HepG2 (cell line): ENCODE measurements around the gene FLAD1. TPM values are rescaled to one million over a fixed set of nuclear protein-coding genes. Genes with fewer than 3 reads are reported as not detected.

Experiments
- ATM ChIP-seq: fragments of 450-650 bp; IDR thresholded peaks from 2 replicates; pipeline ENCODE4 v1.7.1; 2017; ENCODE audit warnings: mild to moderate bottlenecking, borderline replicate concordance
- DZIP1 ChIP-seq: sonication (generic); formaldehyde crosslinking; IDR thresholded peaks from 2 replicates; pipeline ENCODE4 v1.5.0; 2020; ENCODE audit warnings: mild to moderate bottlenecking, missing genetic modification reagents
- PBX3 ChIP-seq: sonication (generic); formaldehyde crosslinking; IDR thresholded peaks from 2 replicates; pipeline ENCODE4 v1.8.1; 2023; ENCODE audit warnings: missing genetic modification reagents, inconsistent platforms, borderline replicate concordance
- PRDM10 ChIP-seq: sonication (generic); formaldehyde crosslinking; IDR thresholded peaks from 2 replicates; pipeline ENCODE4 v1.4.0; 2020; ENCODE audit warnings: low read depth, missing genetic modification reagents
- RELA ChIP-seq: sonication (generic); formaldehyde crosslinking; IDR thresholded peaks from 2 replicates; pipeline ENCODE4 v1.4.0; 2020; ENCODE audit warnings: missing genetic modification reagents
- TCF7L2 ChIP-seq: IDR thresholded peaks from 2 replicates; pipeline ENCODE4 v1.6.1; 2011; ENCODE audit warnings: mild to moderate bottlenecking, low read depth, low read length, moderate library complexity
- THYN1 ChIP-seq: sonication (generic); formaldehyde crosslinking; IDR thresholded peaks from 2 replicates; pipeline ENCODE4 v1.8.1; 2023; ENCODE audit warnings: low read depth, mild to moderate bottlenecking, moderate library complexity, missing genetic modification reagents, borderline replicate concordance
- ZBTB33 ChIP-seq: sonication (generic); formaldehyde crosslinking; IDR thresholded peaks from 2 replicates; pipeline ENCODE4 v1.4.0; 2020; ENCODE audit warnings: missing genetic modification reagents
- ZBTB7A ChIP-seq: sonication (generic); formaldehyde crosslinking; IDR thresholded peaks from 2 replicates; pipeline ENCODE4 v1.8.0; 2022; ENCODE audit warnings: mild to moderate bottlenecking, missing genetic modification reagents
- ZNF17 ChIP-seq: sonication (generic); formaldehyde crosslinking; IDR thresholded peaks from 2 replicates; pipeline ENCODE4 v1.5.0; 2020; ENCODE audit warnings: mild to moderate bottlenecking, missing genetic modification reagents
- ZNF609 ChIP-seq: sonication (generic); formaldehyde crosslinking; IDR thresholded peaks from 2 replicates; pipeline ENCODE4 v1.4.0; 2020; ENCODE audit warnings: mild to moderate bottlenecking, missing genetic modification reagents, borderline replicate concordance
- ZNF660 ChIP-seq: sonication (generic); formaldehyde crosslinking; IDR thresholded peaks from 2 replicates; pipeline ENCODE4 v1.5.1; 2020; ENCODE audit warnings: mild to moderate bottlenecking, low read depth, missing genetic modification reagents, borderline replicate concordance
- ZSCAN9 ChIP-seq: IDR thresholded peaks from 2 replicates; pipeline ENCODE4 v1.6.1; 2016; ENCODE audit warnings: borderline replicate concordance
- polyA plus RNA-seq, 8 experiments: library from polyadenylated mRNA; depleted of rRNA in 3 of 8; stranded (reverse) in 7 of 8; unstranded in 1 of 8; fragments of >200 nt; fragmentation: Illumina TruSeq in 4 of 8; extraction: Trizol in 4 of 8; gene quantifications; 2 replicates each; pipeline versions ENCODE4 v1.2.1 to v1.2.3, GENCODE V29; 2011 to 2016; ENCODE audit warnings: low read depth in 4 of 8, missing spikeins in 1 of 8, mixed read lengths in 1 of 8; ENCODE audit not compliant: insufficient read depth in 1 of 8
- total RNA-seq, 5 experiments: library from RNA; depleted of rRNA; stranded (reverse); fragments of >200 nt; fragmentation: Illumina TruSeq; extraction: Trizol; gene quantifications; 2 replicates each; pipeline ENCODE4 v1.2.3, GENCODE V29; 2016; ENCODE audit warnings: low read depth in 1 of 5

FLAD1 gene
- total and polyA plus RNA-seq, 2 of the 13 experiments (the other 11 are each of a cell fraction or from before 2014, with no cell fraction given), result 25.9 to 32.8 TPM

- TF ChIP-seq ZNF609 (CRISPR knock-in tag) (no peak), ZBTB33 (no peak), ZSCAN9 (CRISPR knock-in tag) (peak; percentile 29; the same call in 1 of the 2 replicates), PBX3 (CRISPR knock-in tag) (peak; percentile 99), ZBTB7A (CRISPR knock-in tag) (no peak), ATM (no peak), ZNF17 (CRISPR knock-in tag) (no peak), DZIP1 (no peak), ZNF660 (CRISPR knock-in tag) (no peak), THYN1 (CRISPR knock-in tag) (no peak), PRDM10 (CRISPR knock-in tag) (no peak; the same call in none of the 2 replicates), TCF7L2 (no peak), RELA (CRISPR knock-in tag) (no peak)
These were observed at the start of gene FLAD1 (continued) for GRCh38 chr1:154982897-154983648.
